Ascending aorta (tissue), 2 donors: ENCODE results near the gene CEP131. TPM values are rescaled to one million over a fixed set of nuclear protein-coding genes. Genes with fewer than 3 reads are reported as not detected.
A peak's percentile ranks its signal among the peaks of the same experiment; 100 is the strongest.
"Not testable (repeated sequence)": the region's sequence is repeated elsewhere in the genome, so short reads cannot be mapped to it uniquely, and the experiment has no call there.

ENCODE experiments used
- DNase-seq, 2 donors: peaks; one replicate each; pipeline ENCODE4 v3.0.0-alpha.2; 2019; ENCODE audit warnings: low spot score in 2 of 2
- H3K27ac ChIP-seq, 2 donors: fragments of 200-600 bp; sonication (generic); one replicate each; pipeline ENCODE4 v1.5.1; 2016 to 2017; ENCODE audit warnings: mild to moderate bottlenecking in 1 of 2
- H3K27me3 ChIP-seq: fragments of 200-600 bp; sonication (generic); one replicate; pipeline ENCODE4 v1.5.1; 2017
- H3K36me3 ChIP-seq, 2 donors: fragments of 200-600 bp; sonication (generic); one replicate each; pipeline ENCODE4 v1.5.1; 2016
- H3K4me1 ChIP-seq, 2 donors: fragments of 200-600 bp; sonication (generic); one replicate each; pipeline ENCODE4 v1.5.1; 2016 to 2017; ENCODE audit warnings: mild to moderate bottlenecking in 1 of 2
- H3K4me3 ChIP-seq, 2 donors: fragments of 200-600 bp; sonication (generic); one replicate each; pipeline ENCODE4 v1.5.1; 2016 to 2017; ENCODE audit warnings: mild to moderate bottlenecking in 1 of 2
- H3K9me3 ChIP-seq, 2 donors: fragments of 200-600 bp; sonication (generic); one replicate each; pipeline ENCODE4 v1.5.1; 2016
- intact Hi-C: fragments of 100-400 bp; cut with DNase I; formaldehyde crosslinking; loops from one replicate; pipeline ENCODE4 v1.15.1; 2023
- total RNA-seq: library from RNA; depleted of rRNA; stranded (reverse); fragments of >200 nt; gene quantifications from one replicate; pipeline ENCODE4 v1.1.0, GENCODE V29; 2016
- TF ChIP-seq, protein P1 (sequence below), 3 experiments: fragments of 200-600 bp in 2 of 3; fragments of 450-650 bp in 1 of 3; sonication (generic) in 2 of 3; IDR thresholded peaks; one replicate each; pipeline ENCODE4 v1.5.1; 2016 to 2019; ENCODE audit warnings: antibody characterized with exemption in 3 of 3, mild to moderate bottlenecking in 1 of 3, moderate library complexity in 1 of 3

CEP131 gene
- total RNA-seq, 1 donor from 2014 or later: 6.7 TPM

DNA sequence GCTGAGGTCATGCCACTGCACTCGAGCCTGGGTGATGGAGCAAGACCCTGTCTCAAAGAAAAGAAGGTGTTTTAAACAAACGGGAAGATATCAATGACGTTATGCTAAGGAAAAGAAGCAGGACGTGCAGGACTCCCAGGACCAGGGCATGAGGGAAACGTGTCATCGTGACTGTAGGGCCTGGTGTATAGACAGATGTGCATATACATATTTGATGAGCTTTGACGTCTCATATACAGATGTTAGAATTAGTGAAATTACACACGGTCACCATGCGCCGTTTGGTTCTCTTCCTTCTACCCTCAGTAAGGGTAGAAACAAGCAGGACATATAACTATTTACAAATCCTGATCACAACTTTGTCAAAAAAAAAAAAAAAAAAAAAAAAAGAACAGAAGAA, 75.1 kb downstream of the CEP131 start:
- H3K4me1 ChIP-seq: no peaks in the 10 kb centered on the region
- no peak for DNase-seq
- H3K27ac ChIP-seq: no peak overlapping the region
- intact Hi-C loops: no loop called here
- no peaks in the 10 kb centered on the region for H3K36me3 ChIP-seq
- TF ChIP-seq, protein P1, sequence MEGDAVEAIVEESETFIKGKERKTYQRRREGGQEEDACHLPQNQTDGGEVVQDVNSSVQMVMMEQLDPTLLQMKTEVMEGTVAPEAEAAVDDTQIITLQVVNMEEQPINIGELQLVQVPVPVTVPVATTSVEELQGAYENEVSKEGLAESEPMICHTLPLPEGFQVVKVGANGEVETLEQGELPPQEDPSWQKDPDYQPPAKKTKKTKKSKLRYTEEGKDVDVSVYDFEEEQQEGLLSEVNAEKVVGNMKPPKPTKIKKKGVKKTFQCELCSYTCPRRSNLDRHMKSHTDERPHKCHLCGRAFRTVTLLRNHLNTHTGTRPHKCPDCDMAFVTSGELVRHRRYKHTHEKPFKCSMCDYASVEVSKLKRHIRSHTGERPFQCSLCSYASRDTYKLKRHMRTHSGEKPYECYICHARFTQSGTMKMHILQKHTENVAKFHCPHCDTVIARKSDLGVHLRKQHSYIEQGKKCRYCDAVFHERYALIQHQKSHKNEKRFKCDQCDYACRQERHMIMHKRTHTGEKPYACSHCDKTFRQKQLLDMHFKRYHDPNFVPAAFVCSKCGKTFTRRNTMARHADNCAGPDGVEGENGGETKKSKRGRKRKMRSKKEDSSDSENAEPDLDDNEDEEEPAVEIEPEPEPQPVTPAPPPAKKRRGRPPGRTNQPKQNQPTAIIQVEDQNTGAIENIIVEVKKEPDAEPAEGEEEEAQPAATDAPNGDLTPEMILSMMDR (IDR thresholded peaks at IDR 0.05): no peak
- no peaks in the 10 kb centered on the region for H3K27me3 ChIP-seq
- no peaks in the 10 kb centered on the region for H3K9me3 ChIP-seq
- H3K4me3 ChIP-seq: no peak overlapping the region

- H3K9me3 ChIP-seq, H3K36me3 ChIP-seq, DNase-seq, H3K27me3 ChIP-seq, H3K27ac ChIP-seq, intact Hi-C loops, H3K4me3 ChIP-seq, H3K4me1 ChIP-seq: not testable (repeated sequence)
Observed at GRCh38 chr17:81146208-81146607, 76.6 kb downstream of the CEP131 start.

DNA sequence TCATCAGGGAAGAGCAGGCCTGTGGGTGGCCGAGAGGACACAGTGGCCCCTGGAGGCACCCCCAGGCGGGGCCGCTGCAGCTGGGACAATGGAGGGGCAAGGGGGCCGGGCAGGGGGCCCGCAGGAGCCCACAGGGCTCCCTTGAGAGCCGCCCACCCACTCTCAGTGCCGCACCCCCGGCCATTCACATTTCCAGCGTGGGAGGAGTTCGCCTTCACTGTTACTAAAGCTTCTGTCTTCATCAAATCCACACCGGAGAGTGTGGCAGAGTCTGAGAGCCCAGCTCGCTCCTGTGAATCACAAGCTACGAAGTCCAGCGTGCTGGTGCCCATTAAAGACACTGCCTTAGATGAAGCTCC, 78.4 kb downstream of the CEP131 start:
- intact Hi-C loops: no loop called here
- Histone ChIP-seq H3K9me3 (no peaks in the 10 kb centered on the region), H3K4me1 (no peaks in the 10 kb centered on the region), H3K4me3 (no peak overlapping the region), H3K27me3 (no peaks in the 10 kb centered on the region), H3K36me3 (no peaks in the 10 kb centered on the region), H3K27ac (no peak overlapping the region)
- TF ChIP-seq, protein P1 (IDR thresholded peaks at IDR 0.05): no peak
- no peak for DNase-seq

DNA sequence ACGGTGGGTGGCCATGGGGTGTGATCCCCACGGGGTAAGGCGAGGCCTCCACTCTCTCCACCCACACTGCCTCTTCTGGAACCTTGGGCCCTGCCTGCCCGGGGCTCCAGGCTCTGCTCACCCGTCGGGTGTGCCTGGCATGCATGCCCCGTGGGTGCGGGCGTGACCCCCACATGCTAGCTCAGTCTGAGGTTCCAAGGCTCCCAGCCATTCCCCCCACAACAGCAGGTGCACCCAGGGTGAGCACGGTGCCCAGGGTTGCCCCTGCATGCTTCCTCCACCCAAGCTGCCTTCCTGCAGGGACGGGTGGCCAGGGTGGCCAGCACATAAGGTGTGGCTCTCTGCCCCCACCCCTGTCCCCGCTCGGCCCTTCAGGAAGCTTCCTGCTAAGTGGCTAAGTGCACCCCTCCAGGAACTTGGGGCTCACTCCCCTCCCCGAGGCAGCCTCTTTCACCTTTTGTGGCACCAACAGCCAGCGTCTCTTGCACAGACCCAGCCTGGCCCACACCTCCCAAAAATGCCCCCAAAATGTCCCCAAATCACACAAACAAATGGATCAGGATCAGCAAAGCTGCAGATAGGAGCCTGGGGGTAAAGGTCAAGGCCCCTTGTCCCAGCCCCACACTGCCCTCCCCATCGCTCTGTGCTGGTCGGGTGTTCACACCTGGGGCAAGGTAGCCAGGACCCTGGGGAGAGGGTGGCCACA, 78.9 kb downstream of the CEP131 start:
- intact Hi-C loops: loop anchor here (2.0 kb wide), 1 partner anchor 63 kb away; no protein-coding TSS in a partner anchor
- Histone ChIP-seq H3K27me3 (no peaks in the 10 kb centered on the region), H3K36me3 (no peaks in the 10 kb centered on the region), H3K9me3 (no peaks in the 10 kb centered on the region), H3K4me3 (no peak overlapping the region), H3K27ac (no peak overlapping the region), H3K4me1 (no peaks in the 10 kb centered on the region)
- TF ChIP-seq, protein P1 (IDR thresholded peaks at IDR 0.05): no peak
- DNase-seq: no peak

DNA sequence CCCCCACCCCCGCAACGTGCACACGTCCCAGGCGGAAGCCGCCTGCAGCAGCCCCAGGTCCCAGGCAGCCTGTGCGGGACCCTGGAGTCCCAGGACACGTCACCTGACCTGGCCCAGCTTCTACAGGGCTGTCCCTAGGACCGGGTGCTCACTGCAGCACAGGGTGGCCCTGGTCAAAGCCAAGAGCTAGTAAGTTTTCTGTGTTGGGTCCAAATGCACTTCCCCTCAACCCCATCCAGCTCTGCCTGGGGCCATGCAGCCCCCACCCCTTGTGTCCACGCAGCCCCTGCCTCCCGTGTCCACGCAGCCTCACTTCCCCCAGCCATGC, 79.6 kb downstream of the CEP131 start:
- Histone ChIP-seq H3K4me1 (no peaks in the 10 kb centered on the region), H3K4me3 (no peak overlapping the region), H3K27me3 (no peaks in the 10 kb centered on the region), H3K27ac (no peak overlapping the region), H3K9me3 (no peaks in the 10 kb centered on the region), H3K36me3 (no peaks in the 10 kb centered on the region)
- TF ChIP-seq, protein P1 (IDR thresholded peaks at IDR 0.05): no peak
- no peak for DNase-seq
- intact Hi-C loops: loop anchor here (2.0 kb wide), 1 partner anchor 64 kb away; no protein-coding TSS in a partner anchor

DNA sequence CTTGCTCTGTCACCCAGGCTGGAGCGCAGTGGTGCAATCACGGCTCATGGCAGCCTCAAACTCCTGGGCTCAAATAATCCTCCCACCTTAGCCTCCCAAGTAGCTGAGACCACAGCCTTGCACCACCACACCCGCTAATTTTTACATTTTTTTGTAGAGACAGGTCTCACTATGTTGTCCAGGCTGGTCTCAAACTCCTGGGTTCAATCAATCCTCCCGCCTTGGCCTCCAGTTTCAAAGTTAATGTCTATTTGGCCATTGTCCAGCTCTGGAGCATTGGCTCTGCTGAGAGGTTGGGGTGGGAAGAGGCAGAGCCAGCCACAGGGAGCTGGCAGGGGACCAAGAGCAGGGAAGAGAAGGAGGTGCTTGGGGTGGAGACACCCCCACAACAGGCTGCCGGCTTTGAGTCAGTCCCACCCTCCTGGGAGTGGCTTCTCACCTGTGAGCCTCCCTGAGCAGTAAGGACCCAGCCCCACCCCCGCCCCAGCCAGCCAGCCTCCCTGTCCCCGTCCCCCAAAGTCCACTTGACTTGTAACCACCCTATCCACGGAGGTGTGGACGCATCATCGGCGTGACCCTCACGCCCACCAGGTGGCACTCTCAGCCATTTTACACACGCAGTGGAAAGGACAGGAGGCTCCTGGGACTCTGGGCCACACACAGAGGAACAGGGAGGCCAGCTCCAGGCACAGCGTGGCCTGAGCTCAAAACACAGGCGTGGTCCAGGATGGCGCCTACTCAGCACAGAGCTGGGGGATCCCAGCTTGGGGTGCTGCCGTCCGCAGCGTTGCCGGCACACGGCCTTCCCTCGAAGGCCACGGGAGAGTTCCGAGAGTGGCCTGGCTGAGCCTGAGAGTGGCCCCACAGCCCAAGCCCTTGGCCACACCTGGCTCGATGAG, 80.2 kb downstream of the CEP131 start:
- Histone ChIP-seq H3K27me3 (no peaks in the 10 kb centered on the region), H3K36me3 (no peaks in the 10 kb centered on the region), H3K9me3 (no peaks in the 10 kb centered on the region), H3K4me1 (no peaks in the 10 kb centered on the region), H3K27ac (no peak overlapping the region), H3K4me3 (no peak overlapping the region)
- TF ChIP-seq, protein P1 (IDR thresholded peaks at IDR 0.05): peak; percentile 67 to 77 (median 72)
- DNase-seq: peak in 1 of 2 donors; percentile 87
- intact Hi-C loops: loop anchor here (1.0 to 2.0 kb wide), 2 partner anchors 64 to 99 kb away; no protein-coding TSS in a partner anchor
